MCF 10A (cell line): Measurements from ENCODE around the gene NID2. TPM values are rescaled to one million over a fixed set of nuclear protein-coding genes. Genes with fewer than 3 reads are reported as not detected.

ENCODE experiments used
- BruUV-seq: library from RNA; stranded (reverse); fragments of 400-500 nt; replicated peaks from 2 replicates; lab custom pipeline; 2021; lab: Mats Ljungman, UMichigan
- CTCF ChIA-PET: fragments of 300-600 bp; sonication (Branson Sonifier 250); formaldehyde crosslinking; extraction: SDS; loops from one replicate; lab custom pipeline; 2021; ENCODE audit warnings: antibody characterized with exemption, inconsistent platforms; lab: Yijun Ruan, JAX
- POLR2A ChIA-PET: fragments of 300-600, 350-650 bp; sonication (Branson Sonifier 250); formaldehyde crosslinking; extraction: SDS; loops from one replicate; lab custom pipeline; 2020; ENCODE audit warnings: antibody characterized with exemption, inconsistent platforms; lab: Yijun Ruan, JAX
- DNase-seq: peaks from one replicate; pipeline ENCODE4 v3.0.0-alpha.2; 2018; ENCODE audit not compliant: unreplicated experiment
- H3K27ac Mint-ChIP-seq: one replicate; pipeline ENCODE4 v1.8.0; 2022; ENCODE audit warnings: mild to moderate bottlenecking, low read depth, mixed read lengths; ENCODE audit not compliant: unreplicated experiment
- H3K27me3 Mint-ChIP-seq: one replicate; pipeline ENCODE4 v1.8.0; 2022; ENCODE audit warnings: mixed read lengths; ENCODE audit not compliant: insufficient read depth, unreplicated experiment
- H3K36me3 Mint-ChIP-seq: one replicate; pipeline ENCODE4 v1.8.0; 2022; ENCODE audit warnings: mild to moderate bottlenecking, moderate library complexity, mixed read lengths; ENCODE audit not compliant: insufficient read depth, unreplicated experiment
- H3K4me1 Mint-ChIP-seq: one replicate; pipeline ENCODE4 v1.8.0; 2022; ENCODE audit warnings: mixed read lengths; ENCODE audit not compliant: insufficient read depth, unreplicated experiment
- H3K4me3 Mint-ChIP-seq: one replicate; pipeline ENCODE4 v1.8.0; 2022; ENCODE audit warnings: mild to moderate bottlenecking, moderate library complexity, mixed read lengths; ENCODE audit not compliant: unreplicated experiment
- H3K9me3 Mint-ChIP-seq: one replicate; pipeline ENCODE4 v1.8.0; 2022; ENCODE audit warnings: mixed read lengths; ENCODE audit not compliant: unreplicated experiment
- CTCF ChIP-seq: fragments of 200-600 bp; IDR thresholded peaks from one replicate; pipeline ENCODE4 v1.8.0; 2022; ENCODE audit warnings: antibody characterized with exemption, mild to moderate bottlenecking; ENCODE audit not compliant: unreplicated experiment
- intact Hi-C: fragments of 100-400 bp; cut with micrococcal nuclease; formaldehyde crosslinking; loops from 2 replicates; pipeline ENCODE4 v1.14.1; 2022
- total RNA-seq: library from RNA; stranded (reverse); gene quantifications from 2 replicates; pipeline ENCODE4 v1.2.3, GENCODE V29; 2022

NID2 gene
- total RNA-seq, 1 experiment from 2014 or later = not detected

GRCh38 chr14:52007637-52008036 is 61.2 kb downstream of the NID2 start:
- no TSS peak for BruUV-seq
- Mint-ChIP-seq H3K27me3 (no peaks in the 10 kb centered on the region), H3K27ac (no peak overlapping the region), H3K4me1 (peaks cover 4% of the 10 kb centered on the region), H3K4me3 (no peak overlapping the region), H3K9me3 (no peaks in the 10 kb centered on the region), H3K36me3 (peaks cover 80% of the 10 kb centered on the region)
- CTCF ChIA-PET = no interaction called here
- POLR2A ChIA-PET = no interaction called here
- DNase-seq = no peak
- no peak for TF ChIP-seq CTCF
- intact Hi-C loops = no loop called here

GRCh38 chr14:52007211-52007610 is 61.6 kb downstream of the NID2 start:
- H3K4me1 Mint-ChIP-seq = peaks cover 4% of the 10 kb centered on the region
- H3K27me3 Mint-ChIP-seq = no peaks in the 10 kb centered on the region
- no peak overlapping the region for H3K27ac Mint-ChIP-seq
- intact Hi-C loops = no loop called here
- peaks cover 84% of the 10 kb centered on the region for H3K36me3 Mint-ChIP-seq
- H3K4me3 Mint-ChIP-seq = no peak overlapping the region
- POLR2A ChIA-PET = interaction anchor here (0.7 to 1.2 kb wide), 3 partner anchors 12 to 463 kb away, joined by 3 to 4 read pairs (median 3); partner anchors contain the start of gene RTRAF
- no peak for DNase-seq
- BruUV-seq = no TSS peak
- H3K9me3 Mint-ChIP-seq = no peaks in the 10 kb centered on the region
- CTCF ChIA-PET = interaction anchor here (0.7 kb wide), 1 partner anchor 73 kb away, joined by 4 read pairs; no protein-coding TSS in a partner anchor
- no peak for TF ChIP-seq CTCF

GRCh38 chr14:52006361-52006760 is 62.5 kb downstream of the NID2 start:
- no peaks in the 10 kb centered on the region for H3K27me3 Mint-ChIP-seq
- H3K27ac Mint-ChIP-seq = no peak overlapping the region
- ChIA-PET CTCF (interaction anchor here (0.7 to 1.2 kb wide), 2 partner anchors 10 to 56 kb away, joined by 3 to 4 read pairs; no protein-coding TSS in a partner anchor), POLR2A (interaction anchor here (0.8 to 1.2 kb wide), 3 partner anchors 11 to 17 kb away, joined by 3 to 4 read pairs (median 3); partner anchors contain the start of gene RTRAF)
- no peak for DNase-seq
- no TSS peak for BruUV-seq
- peaks cover 88% of the 10 kb centered on the region for H3K36me3 Mint-ChIP-seq
- no peak for TF ChIP-seq CTCF
- peaks cover 4% of the 10 kb centered on the region for H3K4me1 Mint-ChIP-seq
- H3K4me3 Mint-ChIP-seq = no peak overlapping the region
- intact Hi-C loops = no loop called here
- H3K9me3 Mint-ChIP-seq = no peaks in the 10 kb centered on the region

- intact Hi-C loops = no loop called here
- H3K4me1 Mint-ChIP-seq = peaks cover 4% of the 10 kb centered on the region
- no TSS peak for BruUV-seq
- TF ChIP-seq CTCF = no peak
- H3K27me3 Mint-ChIP-seq = no peaks in the 10 kb centered on the region
- H3K36me3 Mint-ChIP-seq = peaks cover 88% of the 10 kb centered on the region
- no peak overlapping the region for H3K27ac Mint-ChIP-seq
- no peak overlapping the region for H3K4me3 Mint-ChIP-seq
- POLR2A ChIA-PET = no interaction called here
- CTCF ChIA-PET = interaction anchor here (0.6 to 1.2 kb wide), 3 partner anchors 9 to 56 kb away, joined by 3 to 4 read pairs (median 3); no protein-coding TSS in a partner anchor
- no peaks in the 10 kb centered on the region for H3K9me3 Mint-ChIP-seq
- no peak for DNase-seq
Measured at GRCh38 chr14:52005625-52006024, 63.2 kb downstream of the NID2 start.
